HUES48 (cell line): ENCODE data around the gene B3GALT4.
"Not testable (repeated sequence)": the region's sequence is repeated elsewhere in the genome, so short reads cannot be mapped to it uniquely, and the experiment has no call there.

ENCODE experiments used
- H3K27ac ChIP-seq: one replicate; pipeline ENCODE4 v1.7.0; 2013; ENCODE audit warnings: low read depth, low read length, inconsistent platforms
- H3K27me3 ChIP-seq: 2 replicates; pipeline ENCODE4 v1.6.1; 2013; ENCODE audit warnings: mild to moderate bottlenecking, low read length; ENCODE audit not compliant: control insufficient read depth, insufficient read depth
- H3K36me3 ChIP-seq: 2 replicates; pipeline ENCODE4 v1.6.1; 2013; ENCODE audit warnings: low read length; ENCODE audit not compliant: control insufficient read depth, insufficient read depth
- H3K4me1 ChIP-seq: 2 replicates; pipeline ENCODE4 v1.6.1; 2013; ENCODE audit warnings: mild to moderate bottlenecking, low read length; ENCODE audit not compliant: control insufficient read depth, insufficient read depth
- H3K4me3 ChIP-seq: 2 replicates; pipeline ENCODE4 v1.5.1; 2013; ENCODE audit warnings: mild to moderate bottlenecking, low read depth, low read length
- H3K9ac ChIP-seq: 2 replicates; pipeline ENCODE4 v1.6.1; 2013; ENCODE audit warnings: mild to moderate bottlenecking, low read depth, low read length, moderate library complexity
- H3K9me3 ChIP-seq: 2 replicates; pipeline ENCODE4 v1.6.1; 2013; ENCODE audit warnings: low read length; ENCODE audit not compliant: control insufficient read depth, insufficient read depth

The B3GALT4 gene

DNA sequence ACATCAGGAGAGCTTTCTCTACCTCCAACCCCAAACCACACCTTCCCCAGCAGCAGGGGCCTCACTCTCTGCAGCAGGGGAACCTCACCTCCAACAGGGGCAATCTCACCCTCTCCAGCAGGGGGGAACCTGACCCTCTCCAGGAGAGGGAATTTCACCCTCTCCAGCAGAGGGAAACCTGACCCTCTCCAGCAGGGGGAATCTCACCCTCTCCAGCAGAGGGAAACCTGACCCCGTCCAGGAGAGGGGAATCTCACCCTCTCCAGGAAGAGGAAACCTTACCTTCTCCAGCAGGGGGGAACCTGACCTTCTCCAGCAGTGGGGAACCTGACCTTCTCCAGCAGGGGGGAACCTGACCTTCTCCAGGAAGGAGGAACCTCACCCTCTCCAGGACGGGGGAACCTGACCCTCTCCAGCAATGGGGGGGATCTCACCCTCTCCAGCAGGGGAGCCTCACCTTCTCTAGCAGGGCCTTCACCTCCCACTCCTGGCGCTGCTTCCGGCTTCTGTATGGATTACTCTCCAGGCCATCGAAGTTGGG, 3.1 kb downstream of the B3GALT4 start:
- Histone ChIP-seq H3K9ac (no peak overlapping the region), H3K4me1 (peaks cover 10% of the 10 kb centered on the region; the same call in 1 of the 2 replicates), H3K36me3 (peaks cover 75% of the 10 kb centered on the region), H3K27me3 (no peaks in the 10 kb centered on the region), H3K9me3 (no peaks in the 10 kb centered on the region), H3K4me3 (no peak overlapping the region), H3K27ac (no peak overlapping the region)

DNA sequence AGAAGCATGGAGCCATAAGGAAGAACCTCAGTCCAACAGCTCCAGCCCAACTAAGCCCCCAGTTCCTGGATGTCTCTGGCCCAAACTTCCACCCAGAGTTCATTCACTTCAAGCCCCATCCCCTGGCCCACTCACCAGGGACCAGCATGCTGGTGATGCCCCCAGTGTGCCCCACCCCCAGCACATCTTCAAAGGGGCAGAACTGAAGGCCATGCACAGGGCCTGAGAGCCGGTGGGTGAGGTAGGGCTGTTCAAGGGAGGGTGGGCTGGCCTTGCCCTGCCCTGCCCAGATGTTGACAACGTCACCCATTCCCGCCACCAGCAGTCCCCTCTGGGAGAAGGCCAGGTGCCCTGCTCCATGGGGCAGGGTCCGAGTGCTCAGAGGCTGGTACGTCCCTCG, 3.6 kb downstream of the B3GALT4 start:
- Histone ChIP-seq H3K4me3 (no peak overlapping the region), H3K27ac (no peak overlapping the region), H3K4me1 (peaks cover 9% of the 10 kb centered on the region; the same call in 1 of the 2 replicates), H3K36me3 (peaks cover 74% of the 10 kb centered on the region), H3K9ac (no peak overlapping the region), H3K9me3 (no peaks in the 10 kb centered on the region), H3K27me3 (no peaks in the 10 kb centered on the region)

DNA sequence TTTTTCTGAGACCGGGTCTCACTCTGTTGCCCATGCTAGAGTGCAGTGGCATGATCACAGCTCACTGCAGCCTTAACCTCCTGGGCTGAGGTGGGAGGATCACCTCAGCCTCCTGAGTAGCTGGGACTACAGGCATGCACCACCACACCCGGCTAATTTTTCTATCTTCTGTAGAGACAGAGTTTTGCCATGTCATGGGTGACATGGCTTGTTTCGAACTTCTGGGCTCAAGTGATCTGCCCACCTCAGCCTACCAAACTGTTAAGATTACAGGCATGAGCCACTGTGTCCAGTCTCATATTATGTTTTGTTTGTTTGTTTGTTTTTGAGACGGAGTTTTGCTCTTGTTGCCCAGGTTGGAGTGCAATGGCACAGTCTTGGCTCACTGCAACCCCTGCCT, 8.3 kb downstream of the B3GALT4 start:
- H3K4me3 ChIP-seq, H3K9me3 ChIP-seq, H3K9ac ChIP-seq, H3K4me1 ChIP-seq, H3K27ac ChIP-seq, H3K27me3 ChIP-seq: not testable (repeated sequence)
- H3K36me3 ChIP-seq: peaks cover 69% of the 10 kb centered on the region

DNA sequence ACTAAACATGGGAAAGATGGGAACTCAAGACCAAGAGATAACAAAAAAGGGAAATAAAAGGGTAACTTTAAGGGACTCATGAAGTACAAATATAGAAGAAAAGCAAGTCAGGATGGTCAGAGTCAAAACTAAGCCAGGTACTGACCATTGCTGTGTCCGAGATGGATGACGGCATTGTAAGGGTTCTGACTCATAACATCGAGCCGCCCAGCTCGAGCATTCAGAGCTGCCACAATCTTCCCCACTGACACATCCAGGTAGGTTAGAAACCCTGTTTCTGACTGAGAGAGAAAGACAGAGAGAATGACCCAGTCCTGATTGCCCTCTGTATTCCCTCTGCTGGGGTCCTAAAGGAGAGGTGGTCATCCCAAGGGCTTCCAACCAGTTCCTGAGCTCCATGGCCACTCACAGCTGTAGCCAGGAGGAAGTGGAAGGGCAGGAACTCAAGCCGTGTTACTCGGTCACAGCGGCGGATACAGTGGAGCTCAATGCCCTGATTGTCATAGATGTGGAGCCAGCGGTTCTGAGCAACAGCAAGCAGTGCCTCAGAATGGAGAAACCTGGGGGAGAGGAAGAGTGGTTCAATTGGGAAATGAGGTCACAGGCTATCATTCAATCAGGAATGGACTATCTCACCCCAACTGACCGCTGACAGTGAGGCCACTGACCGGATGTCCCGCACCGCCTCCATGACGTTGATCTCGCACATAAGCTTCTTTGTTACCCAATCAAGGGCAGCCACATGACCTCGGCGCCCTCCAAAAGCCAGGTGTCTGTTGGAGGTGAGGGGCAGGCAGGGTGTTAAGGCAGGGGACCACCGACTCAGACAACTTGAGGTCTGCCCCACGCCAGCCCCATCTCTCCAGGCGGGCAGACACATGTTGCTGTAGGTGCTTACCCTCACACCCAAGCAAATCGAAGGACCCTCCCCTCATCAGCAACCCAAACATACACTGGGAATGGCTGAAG, 10.3 kb downstream of the B3GALT4 start:
- no peak overlapping the region for H3K27ac ChIP-seq
- H3K27me3 ChIP-seq: no peaks in the 10 kb centered on the region
- H3K9ac ChIP-seq: no peak overlapping the region
- H3K4me3 ChIP-seq: no peak overlapping the region
- peaks cover 69% of the 10 kb centered on the region for H3K36me3 ChIP-seq
- no peaks in the 10 kb centered on the region for H3K9me3 ChIP-seq
- H3K4me1 ChIP-seq: no peaks in the 10 kb centered on the region

DNA sequence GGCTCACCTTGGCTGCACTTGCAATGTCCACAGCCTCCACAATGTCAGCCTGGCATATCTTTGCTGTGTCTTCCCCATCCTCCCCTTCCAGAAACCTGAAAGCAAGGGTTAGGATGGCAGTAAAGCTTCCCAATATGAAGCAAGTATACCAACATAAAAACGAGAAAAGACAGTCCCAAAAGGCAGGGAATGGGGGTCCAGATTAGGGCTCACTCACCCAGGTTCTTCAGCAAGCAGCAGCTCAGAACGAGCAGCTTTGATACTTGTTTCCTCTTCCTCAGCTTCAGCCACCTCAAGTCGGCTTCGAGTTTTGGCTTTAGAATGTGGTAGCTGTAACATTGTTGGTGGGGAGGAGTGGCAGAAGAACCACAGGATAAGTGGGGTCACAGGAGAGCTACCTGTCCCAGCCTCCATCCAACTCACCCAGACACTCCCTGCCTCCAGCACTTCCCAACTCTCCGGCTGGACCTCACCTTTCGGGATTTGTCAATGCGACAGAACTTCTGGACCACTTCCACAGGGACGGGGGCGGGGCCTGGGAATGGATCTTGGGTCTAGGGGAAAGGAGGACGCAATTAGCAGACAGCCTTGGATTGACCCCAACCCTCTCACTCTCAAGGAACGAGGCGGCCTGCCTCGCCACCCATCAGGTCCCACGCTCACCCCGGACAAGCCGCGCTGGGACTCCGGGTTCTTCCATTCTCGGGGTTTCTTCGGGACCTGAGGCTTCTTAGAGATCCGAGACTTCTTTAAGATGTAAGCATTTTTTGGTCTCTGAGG, 11.4 kb downstream of the B3GALT4 start:
- no peaks in the 10 kb centered on the region for H3K4me1 ChIP-seq
- H3K4me3 ChIP-seq: peak overlapping the region; percentile 98
- no peaks in the 10 kb centered on the region for H3K9me3 ChIP-seq
- H3K27ac ChIP-seq: no peak overlapping the region
- H3K27me3 ChIP-seq: no peaks in the 10 kb centered on the region
- peak overlapping the region; percentile 17; the same call in 1 of the 2 replicates for H3K9ac ChIP-seq
- H3K36me3 ChIP-seq: peaks cover 72% of the 10 kb centered on the region

DNA sequence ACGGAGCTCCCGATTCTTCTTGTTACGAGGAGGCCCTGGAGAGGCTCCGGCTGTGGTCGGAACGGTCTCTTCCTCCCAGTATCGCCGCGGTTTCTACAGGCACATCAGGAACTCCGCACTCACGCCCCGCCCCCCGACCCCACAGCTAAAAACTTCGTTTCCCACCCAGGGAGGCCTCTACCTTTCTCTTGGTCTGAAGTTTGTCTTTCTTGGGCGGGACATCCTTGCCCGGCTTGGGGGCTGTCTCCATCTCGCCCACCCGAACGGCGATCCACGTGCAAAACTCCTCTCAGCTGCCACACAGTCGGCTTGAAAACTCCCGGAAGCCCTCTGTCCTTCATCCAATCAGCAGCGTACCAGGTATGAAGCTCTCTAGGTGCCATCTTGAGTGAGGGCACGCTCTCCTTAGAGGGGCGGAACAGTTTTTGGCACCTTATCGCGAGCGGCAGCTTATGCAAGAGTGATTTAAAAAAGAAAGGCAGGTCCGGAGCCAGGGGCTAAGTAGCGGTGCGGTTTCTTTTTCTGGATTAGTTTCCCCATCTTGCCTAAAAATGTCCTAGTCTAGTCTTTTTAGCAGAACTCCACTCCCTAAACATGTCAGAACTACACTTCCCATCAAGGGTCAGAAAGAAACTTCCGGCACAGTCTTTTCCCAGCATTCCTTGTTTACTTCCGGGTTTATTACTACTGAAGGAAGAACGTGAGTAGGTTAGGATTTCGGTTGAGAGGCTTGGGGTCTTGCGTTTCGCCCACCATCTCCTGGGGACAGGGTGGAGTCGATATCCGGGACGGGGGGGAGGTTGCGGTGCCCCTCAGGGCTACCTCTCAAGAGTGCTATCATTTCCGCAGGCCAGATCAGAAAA, 12.2 kb downstream of the B3GALT4 start, which contains the start of the genes PFDN6 and WDR46:
Gene PFDN6 (plus strand): TSS at position 681 of the 863 bp plus-strand sequence. CDS start 256 bp downstream, outside the sequence.
Gene WDR46 (minus strand): TSS at position 319 of the 863 bp plus-strand sequence. CDS start 69 bp downstream, at position 250.
- peaks cover 71% of the 10 kb centered on the region for H3K36me3 ChIP-seq
- peak within 1 kb of the TSS; percentile 21 for H3K27ac ChIP-seq
- H3K9me3 ChIP-seq: no peaks in the 10 kb centered on the region
- no peaks in the 10 kb centered on the region for H3K27me3 ChIP-seq
- peak within 1 kb of the TSS; percentile 68 for H3K9ac ChIP-seq
- H3K4me3 ChIP-seq: peak within 1 kb of the TSS; percentile 98
- H3K4me1 ChIP-seq: no peaks in the 10 kb centered on the region

DNA sequence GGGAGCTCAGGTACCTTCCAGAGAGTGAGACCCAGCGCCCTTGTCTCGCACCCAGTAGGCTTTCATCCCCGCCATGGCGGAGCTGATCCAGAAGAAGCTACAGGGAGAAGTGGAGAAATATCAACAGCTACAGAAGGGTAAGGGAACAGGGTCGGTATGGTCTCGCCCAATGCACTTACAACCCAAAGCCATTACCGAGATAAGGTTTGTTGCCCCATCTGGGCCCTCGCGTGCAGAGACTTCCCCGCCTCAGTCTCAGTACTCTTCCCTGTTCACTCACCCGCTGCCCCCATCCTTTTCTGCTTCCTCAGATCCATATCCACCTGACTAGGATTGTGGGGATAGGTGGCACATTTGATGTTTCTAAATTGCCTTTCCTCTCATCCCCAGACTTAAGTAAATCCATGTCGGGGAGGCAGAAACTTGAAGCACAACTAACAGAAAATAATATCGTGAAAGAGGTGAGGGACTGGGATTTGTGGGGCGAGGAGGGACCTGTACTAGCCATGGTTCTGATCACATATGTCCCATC, 12.9 kb downstream of the B3GALT4 start:
- peaks cover 69% of the 10 kb centered on the region for H3K36me3 ChIP-seq

DNA sequence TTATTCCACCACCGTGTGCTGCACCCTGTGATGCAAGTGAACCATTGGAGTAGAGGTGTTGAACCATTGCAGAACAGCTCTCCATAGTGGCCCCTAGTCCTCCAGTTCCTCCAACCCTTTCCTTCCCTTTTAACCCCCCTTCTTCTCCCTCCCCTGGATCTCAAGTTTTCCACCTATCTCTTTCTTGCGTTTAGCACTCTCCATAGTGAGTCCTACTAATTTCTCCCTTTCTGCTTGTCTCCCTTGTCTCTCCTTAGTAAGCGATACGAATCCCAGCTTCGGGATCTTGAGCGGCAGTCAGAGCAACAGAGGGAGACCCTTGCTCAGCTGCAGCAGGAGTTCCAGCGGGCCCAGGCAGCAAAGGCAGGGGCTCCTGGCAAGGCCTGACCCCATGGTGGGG, 13.5 kb downstream of the B3GALT4 start:
- Histone ChIP-seq H3K27ac (no peak overlapping the region), H3K9me3 (no peaks in the 10 kb centered on the region), H3K27me3 (no peaks in the 10 kb centered on the region), H3K4me1 (no peaks in the 10 kb centered on the region), H3K4me3 (peak overlapping the region; percentile 98), H3K9ac (no peak overlapping the region), H3K36me3 (peaks cover 69% of the 10 kb centered on the region)

More for the DNA sequence above, 12.9 kb downstream of the B3GALT4 start:
- Histone ChIP-seq H3K9ac (peak overlapping the region; percentile 68), H3K27ac (peak overlapping the region; percentile 21), H3K9me3 (no peaks in the 10 kb centered on the region), H3K27me3 (no peaks in the 10 kb centered on the region), H3K4me1 (no peaks in the 10 kb centered on the region), H3K4me3 (peak overlapping the region; percentile 98)

DNA sequence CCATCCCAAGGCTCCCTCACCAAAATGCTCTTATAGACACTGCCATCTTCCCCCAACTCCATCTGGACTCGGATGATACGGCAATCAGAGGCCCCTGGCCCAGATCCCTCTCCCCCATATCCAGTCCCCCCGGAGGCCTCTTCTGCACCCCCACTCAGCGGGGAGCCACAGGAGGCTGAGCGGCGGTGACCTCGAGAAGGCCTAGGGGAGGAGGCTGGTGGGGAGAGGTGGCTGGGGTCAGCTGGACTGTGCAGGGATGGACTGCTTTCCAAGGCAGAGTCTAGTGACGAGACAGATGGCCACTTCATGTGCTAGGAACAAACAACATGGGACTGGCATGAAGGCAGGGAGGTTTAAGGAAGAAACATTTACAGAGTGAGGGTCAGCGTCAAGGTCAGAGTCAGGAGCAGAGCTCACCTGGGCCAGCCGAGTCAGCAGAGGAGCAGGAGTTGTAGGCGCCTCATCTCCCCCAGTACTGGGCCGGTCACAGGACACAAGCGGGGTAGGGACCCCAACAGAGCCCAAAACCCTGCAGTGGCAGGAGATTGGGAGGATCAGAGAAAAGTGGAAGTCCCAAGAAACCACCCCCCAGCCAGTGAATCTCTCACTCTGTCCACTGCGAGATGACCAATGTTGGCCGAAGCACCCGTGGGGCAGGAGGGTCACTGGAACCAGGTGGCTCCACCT, 16.2 kb downstream of the B3GALT4 start:
- H3K9me3 ChIP-seq: no peaks in the 10 kb centered on the region
- H3K36me3 ChIP-seq: peaks cover 56% of the 10 kb centered on the region
- H3K9ac ChIP-seq: no peak overlapping the region
- H3K27me3 ChIP-seq: no peaks in the 10 kb centered on the region
- no peak overlapping the region for H3K4me3 ChIP-seq
- H3K4me1 ChIP-seq: no peaks in the 10 kb centered on the region; the same call in 1 of the 2 replicates
- no peak overlapping the region for H3K27ac ChIP-seq
